ENCODE measurements around the gene IQUB. TPM values are rescaled to one million over a fixed set of nuclear protein-coding genes. Genes with fewer than 3 reads are reported as not detected.
"Not testable (repeated sequence)": the region's sequence is repeated elsewhere in the genome, so short reads cannot be mapped to it uniquely, and the experiment has no call there.

The IQUB gene
- total and polyA plus RNA-seq, 7 donors = 0.10 to 0.83 (median 0.66) TPM; not detected in 2

GRCh38 chr7:123415625-123416024 lies 118.8 kb downstream of the IQUB start:
- Histone ChIP-seq H3K36me3 (no peaks in the 10 kb centered on the region), H3K4me1 (peaks cover 0 to 6% (median 3%) of the 10 kb centered on the region in 4 donors), H3K9me3 (peaks cover 0 to 7% (median 0%) of the 10 kb centered on the region in 4 donors), H3K4me3 (no peak overlapping the region), H3K27me3 (no peaks in the 10 kb centered on the region), H3K27ac (no peak overlapping the region)
- TF ChIP-seq POLR2A (IDR thresholded peaks at IDR 0.05) (no peak), POLR2AphosphoS5 (IDR thresholded peaks at IDR 0.05) (no peak), EP300 (IDR thresholded peaks at IDR 0.05) (no peak), CTCF (IDR thresholded peaks at IDR 0.05) (no peak)
- intact Hi-C loops (cut with DNase I) = no loop called here
- WGBS, 2 donors = 43 to 77% methylated on average over 1 of the region's 1 CpG
- DNase-seq = no peak

DNA sequence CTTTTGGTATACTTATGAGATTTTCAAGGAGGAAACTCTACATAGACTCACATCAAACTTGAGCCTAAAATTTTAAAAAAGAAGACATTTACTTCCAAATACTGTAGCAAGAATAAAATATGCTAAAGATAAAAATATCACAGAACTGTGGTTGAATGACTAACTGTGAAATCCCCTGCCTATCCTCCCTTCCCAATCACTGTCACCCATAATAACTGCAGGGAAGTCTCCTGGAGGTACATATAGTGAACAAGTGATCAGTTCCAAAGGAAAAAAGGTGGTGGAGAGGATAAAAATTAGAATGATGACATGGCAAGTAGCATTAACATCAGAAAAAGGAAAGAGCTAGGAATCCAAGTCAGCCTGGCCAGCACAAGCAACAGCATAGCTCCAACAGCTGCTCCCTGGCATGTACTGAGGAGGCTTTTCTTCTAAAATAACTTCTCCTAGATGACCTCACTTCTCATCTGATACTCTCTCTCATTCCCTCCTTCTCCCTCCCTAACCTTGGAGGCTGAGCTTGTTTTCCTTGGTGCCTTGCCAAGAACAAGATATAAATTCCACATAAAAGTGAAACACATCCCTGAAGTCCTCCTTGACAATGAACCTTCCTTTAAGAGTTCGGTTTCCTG lies 124.0 kb downstream of the IQUB start:
- DNase-seq = no peak
- TF ChIP-seq EP300 (IDR thresholded peaks at IDR 0.05) (no peak), POLR2AphosphoS5 (IDR thresholded peaks at IDR 0.05) (peak in 2 of 4 donors; percentile 9 to 29), POLR2A (IDR thresholded peaks at IDR 0.05) (no peak), CTCF (IDR thresholded peaks at IDR 0.05) (no peak)
- peak overlapping the region in 3 of 4 donors; percentile 58 to 81 (median 61) for H3K27ac ChIP-seq
- no peaks in the 10 kb centered on the region for H3K27me3 ChIP-seq
- no peaks in the 10 kb centered on the region for H3K36me3 ChIP-seq
- no peak overlapping the region for H3K4me3 ChIP-seq
- intact Hi-C loops (cut with DNase I) = no loop called here
- H3K9me3 ChIP-seq = no peaks in the 10 kb centered on the region
- peaks cover 0 to 17% (median 10%) of the 10 kb centered on the region in 4 donors for H3K4me1 ChIP-seq
- 15 to 46% methylated on average over 1 of the region's 1 CpG for WGBS, 2 donors

- DNase-seq; H3K36me3 ChIP-seq; intact Hi-C loops (cut with DNase I); H3K27me3 ChIP-seq; H3K9me3 ChIP-seq; H3K4me3 ChIP-seq: not testable (repeated sequence)
- 88 to 92% methylated on average over 4 of the region's 4 CpGs for WGBS, 2 donors
- H3K4me1 ChIP-seq = peaks cover 0 to 17% (median 10%) of the 10 kb centered on the region in 4 donors
- peak overlapping the region in 1 of 4 donors; percentile 81 for H3K27ac ChIP-seq
Observed at GRCh38 chr7:123407951-123408350, 126.4 kb downstream of the IQUB start.

Small RNA genes within 50 kb of the gene (small RNA-seq; reads per million reads assigned to genes)
- 0 reads per million in 3 donors for gene RNU6-296P

Other genes starting within 250 kb of the IQUB start
- gene NDUFA5, start 23.2 kb upstream of the IQUB start, total RNA-seq = 100 to 1,000 TPM in 1 of 4 donors, 10 to 100 TPM in 3; 60.4 to 112 (median 89.8) TPM
- 100 to 1,000 TPM in 2 of 3 donors, 10 to 100 TPM in 1; 55.6 to 211 (median 177) TPM for gene NDUFA5, start 23.2 kb upstream of the IQUB start, polyA plus RNA-seq
- not detected for gene ASB15, start 67.2 kb upstream of the IQUB start, total RNA-seq
- not detected for gene ASB15, start 67.2 kb upstream of the IQUB start, polyA plus RNA-seq
- gene LMOD2, start 121.3 kb upstream of the IQUB start, total RNA-seq = not detected
- gene LMOD2, start 121.3 kb upstream of the IQUB start, polyA plus RNA-seq = under 1 TPM in 2 of 3 donors, not detected in 1; 0.03 to 0.46 TPM
- 10 to 100 TPM; 32.4 to 45.3 (median 39.0) TPM for gene WASL, start 214.4 kb upstream of the IQUB start, total RNA-seq
- gene WASL, start 214.4 kb upstream of the IQUB start, polyA plus RNA-seq = 10 to 100 TPM; 33.0 to 80.5 (median 71.5) TPM

All from sigmoid colon (tissue), 7 donors.